ENCODE measurements around the gene GSG1L.

GSG1L gene

GRCh38 chr16:27778171-27778925 is 285.2 kb downstream of the GSG1L start:
- H4K20me1 ChIP-seq (ENCODE audit: insufficient read depth): no peaks in the 10 kb centered on the region
- H3K36me3 ChIP-seq (ENCODE audit: insufficient read depth): no peaks in the 10 kb centered on the region
- no peaks in the 10 kb centered on the region for H3K27me3 ChIP-seq (ENCODE audit: insufficient read depth, low read depth)
- H3K79me2 ChIP-seq (ENCODE audit: insufficient read depth, low read depth): no peaks in the 10 kb centered on the region
- H3K4me3 ChIP-seq (IDR thresholded peaks at IDR 0.05; ENCODE audit: insufficient read depth, low read depth, low read length): no peak overlapping the region
- H3K4me1 ChIP-seq (ENCODE audit: low read depth, poor library complexity, severe bottlenecking): no peaks in the 10 kb centered on the region
- no peak for TF ChIP-seq CTCF (conservative IDR thresholded peaks at IDR 0.05; ENCODE audit: low read depth, low read length)
- H3K9ac ChIP-seq: no peak overlapping the region
- H3K27ac ChIP-seq: no peak overlapping the region
- no peak overlapping the region for H3K4me2 ChIP-seq
- no peak overlapping the region for H2AFZ ChIP-seq (ENCODE audit: low read depth)

GRCh38 chr16:27777527-27777926 is 286.0 kb downstream of the GSG1L start:
- Histone ChIP-seq H3K27me3 (ENCODE audit: insufficient read depth, low read depth) (no peaks in the 10 kb centered on the region), H2AFZ (ENCODE audit: low read depth) (no peak overlapping the region), H3K27ac (no peak overlapping the region), H3K4me3 (IDR thresholded peaks at IDR 0.05; ENCODE audit: insufficient read depth, low read depth, low read length) (no peak overlapping the region), H3K4me2 (no peak overlapping the region), H3K79me2 (ENCODE audit: insufficient read depth, low read depth) (no peaks in the 10 kb centered on the region), H4K20me1 (ENCODE audit: insufficient read depth) (no peaks in the 10 kb centered on the region), H3K4me1 (ENCODE audit: low read depth, poor library complexity, severe bottlenecking) (no peaks in the 10 kb centered on the region), H3K36me3 (ENCODE audit: insufficient read depth) (no peaks in the 10 kb centered on the region), H3K9ac (no peak overlapping the region)
- TF ChIP-seq CTCF (conservative IDR thresholded peaks at IDR 0.05; ENCODE audit: low read depth, low read length): no peak

GRCh38 chr16:27776556-27777225 is 286.8 kb downstream of the GSG1L start:
- Histone ChIP-seq H3K27me3 (ENCODE audit: insufficient read depth, low read depth) (no peaks in the 10 kb centered on the region), H3K4me2 (no peak overlapping the region), H3K79me2 (ENCODE audit: insufficient read depth, low read depth) (no peaks in the 10 kb centered on the region), H3K27ac (no peak overlapping the region), H3K4me3 (IDR thresholded peaks at IDR 0.05; ENCODE audit: insufficient read depth, low read depth, low read length) (no peak overlapping the region), H2AFZ (ENCODE audit: low read depth) (no peak overlapping the region), H4K20me1 (ENCODE audit: insufficient read depth) (no peaks in the 10 kb centered on the region), H3K9ac (no peak overlapping the region), H3K36me3 (ENCODE audit: insufficient read depth) (no peaks in the 10 kb centered on the region), H3K4me1 (ENCODE audit: low read depth, poor library complexity, severe bottlenecking) (no peaks in the 10 kb centered on the region)
- TF ChIP-seq CTCF (conservative IDR thresholded peaks at IDR 0.05; ENCODE audit: low read depth, low read length): no peak

GRCh38 chr16:27775254-27775653 is 288.3 kb downstream of the GSG1L start:
- no peaks in the 10 kb centered on the region for H3K27me3 ChIP-seq (ENCODE audit: insufficient read depth, low read depth)
- no peak overlapping the region for H3K27ac ChIP-seq
- H3K4me2 ChIP-seq: no peak overlapping the region
- no peaks in the 10 kb centered on the region for H3K4me1 ChIP-seq (ENCODE audit: low read depth, poor library complexity, severe bottlenecking)
- H3K4me3 ChIP-seq (IDR thresholded peaks at IDR 0.05; ENCODE audit: insufficient read depth, low read depth, low read length): no peak overlapping the region
- no peak overlapping the region for H3K9ac ChIP-seq
- no peaks in the 10 kb centered on the region for H3K79me2 ChIP-seq (ENCODE audit: insufficient read depth, low read depth)
- H3K36me3 ChIP-seq (ENCODE audit: insufficient read depth): no peaks in the 10 kb centered on the region
- no peak overlapping the region for H2AFZ ChIP-seq (ENCODE audit: low read depth)
- TF ChIP-seq CTCF (conservative IDR thresholded peaks at IDR 0.05; ENCODE audit: low read depth, low read length): no peak
- H4K20me1 ChIP-seq (ENCODE audit: insufficient read depth): no peaks in the 10 kb centered on the region
